ENCODE data around the gene NLRP3. TPM values are rescaled to one million over a fixed set of nuclear protein-coding genes. Genes with fewer than 3 reads are reported as not detected.

Gene NLRP3
- total and polyA plus RNA-seq, 9 of the 15 experiments (the other 6 are each of a cell fraction or from before 2014, with no cell fraction given) = not detected

DNA sequence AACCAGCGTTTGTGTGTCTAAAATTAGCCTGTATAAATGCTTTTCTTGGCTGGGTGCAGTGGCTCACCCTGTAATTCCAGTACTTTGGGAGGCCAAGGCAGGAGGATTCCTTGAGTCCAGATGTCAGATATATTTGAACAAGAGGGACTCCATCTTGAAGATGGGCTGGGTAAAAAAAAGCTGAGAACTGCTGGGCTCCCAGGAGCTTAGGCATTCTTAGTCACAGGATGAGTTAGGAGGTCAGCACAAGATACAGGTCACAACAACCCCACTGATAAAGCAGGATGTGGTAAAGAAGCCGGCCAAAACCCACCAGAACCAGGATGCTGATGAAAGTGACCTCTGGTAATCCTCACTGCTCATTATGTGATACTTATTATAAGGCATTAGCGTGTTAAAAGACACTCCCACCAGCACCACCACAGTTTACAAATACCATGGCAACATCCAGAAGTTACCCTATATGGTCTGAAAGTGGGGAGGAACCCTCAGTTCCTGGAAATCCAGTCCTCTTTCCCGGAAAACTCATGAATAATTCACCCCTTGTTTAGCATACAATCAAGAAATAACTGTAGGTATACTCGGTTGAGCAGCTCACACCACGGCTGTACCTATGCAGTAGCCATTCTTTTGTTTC lies 48.1 kb upstream of the NLRP3 start (continued):
- TF ChIP-seq, protein P1, sequence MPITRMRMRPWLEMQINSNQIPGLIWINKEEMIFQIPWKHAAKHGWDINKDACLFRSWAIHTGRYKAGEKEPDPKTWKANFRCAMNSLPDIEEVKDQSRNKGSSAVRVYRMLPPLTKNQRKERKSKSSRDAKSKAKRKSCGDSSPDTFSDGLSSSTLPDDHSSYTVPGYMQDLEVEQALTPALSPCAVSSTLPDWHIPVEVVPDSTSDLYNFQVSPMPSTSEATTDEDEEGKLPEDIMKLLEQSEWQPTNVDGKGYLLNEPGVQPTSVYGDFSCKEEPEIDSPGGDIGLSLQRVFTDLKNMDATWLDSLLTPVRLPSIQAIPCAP (CRISPR knock-in tag; IDR thresholded peaks at IDR 0.05; ENCODE audit: borderline replicate concordance) = no peak
- TF ChIP-seq ZNF165 (CRISPR knock-in tag; IDR thresholded peaks at IDR 0.05; ENCODE audit: borderline replicate concordance) = peak; percentile 97
- TF ChIP-seq, protein P2, sequence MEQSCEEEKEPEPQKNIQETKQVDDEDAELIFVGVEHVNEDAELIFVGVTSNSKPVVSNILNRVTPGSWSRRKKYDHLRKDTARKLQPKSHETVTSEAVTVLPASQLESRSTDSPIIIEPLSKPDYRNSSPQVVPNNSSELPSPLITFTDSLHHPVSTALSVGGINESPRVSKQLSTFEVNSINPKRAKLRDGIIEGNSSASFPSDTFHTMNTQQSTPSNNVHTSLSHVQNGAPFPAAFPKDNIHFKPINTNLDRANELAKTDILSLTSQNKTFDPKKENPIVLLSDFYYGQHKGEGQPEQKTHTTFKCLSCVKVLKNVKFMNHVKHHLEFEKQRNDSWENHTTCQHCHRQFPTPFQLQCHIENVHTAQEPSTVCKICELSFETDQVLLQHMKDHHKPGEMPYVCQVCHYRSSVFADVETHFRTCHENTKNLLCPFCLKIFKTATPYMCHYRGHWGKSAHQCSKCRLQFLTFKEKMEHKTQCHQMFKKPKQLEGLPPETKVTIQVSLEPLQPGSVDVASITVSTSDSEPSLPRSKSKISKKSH (CRISPR knock-in tag; IDR thresholded peaks at IDR 0.05) = 0 out of 2 replicates have a peak, but pooled peaks have one; percentile 60
- TF ChIP-seq NBN (IDR thresholded peaks at IDR 0.05; ENCODE audit: low read depth) = no peak
- peak; percentile 99 for TF ChIP-seq ZNF644 (tag; IDR thresholded peaks at IDR 0.05; ENCODE audit: low read depth)
- TF ChIP-seq POLR2AphosphoS2 (IDR thresholded peaks at IDR 0.05; ENCODE audit: low read length) = no peak
- TF ChIP-seq ZNF217 (CRISPR knock-in tag; IDR thresholded peaks at IDR 0.05) = no peak
- TF ChIP-seq, protein P3, sequence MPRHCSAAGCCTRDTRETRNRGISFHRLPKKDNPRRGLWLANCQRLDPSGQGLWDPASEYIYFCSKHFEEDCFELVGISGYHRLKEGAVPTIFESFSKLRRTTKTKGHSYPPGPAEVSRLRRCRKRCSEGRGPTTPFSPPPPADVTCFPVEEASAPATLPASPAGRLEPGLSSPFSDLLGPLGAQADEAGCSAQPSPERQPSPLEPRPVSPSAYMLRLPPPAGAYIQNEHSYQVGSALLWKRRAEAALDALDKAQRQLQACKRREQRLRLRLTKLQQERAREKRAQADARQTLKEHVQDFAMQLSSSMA (CRISPR knock-in tag; IDR thresholded peaks at IDR 0.05) = peak; percentile 92
- TF ChIP-seq ILF3 (IDR thresholded peaks at IDR 0.05; ENCODE audit: borderline replicate concordance) = no peak
- no peak for TF ChIP-seq FUS (optimal IDR thresholded peaks at IDR 0.05; ENCODE audit: low read depth, low read length)
- TF ChIP-seq NEUROD1 (IDR thresholded peaks at IDR 0.05; ENCODE audit: borderline replicate concordance, low read depth, low read length, partially characterized antibody) = peak; percentile 23
- TF ChIP-seq, protein P4, sequence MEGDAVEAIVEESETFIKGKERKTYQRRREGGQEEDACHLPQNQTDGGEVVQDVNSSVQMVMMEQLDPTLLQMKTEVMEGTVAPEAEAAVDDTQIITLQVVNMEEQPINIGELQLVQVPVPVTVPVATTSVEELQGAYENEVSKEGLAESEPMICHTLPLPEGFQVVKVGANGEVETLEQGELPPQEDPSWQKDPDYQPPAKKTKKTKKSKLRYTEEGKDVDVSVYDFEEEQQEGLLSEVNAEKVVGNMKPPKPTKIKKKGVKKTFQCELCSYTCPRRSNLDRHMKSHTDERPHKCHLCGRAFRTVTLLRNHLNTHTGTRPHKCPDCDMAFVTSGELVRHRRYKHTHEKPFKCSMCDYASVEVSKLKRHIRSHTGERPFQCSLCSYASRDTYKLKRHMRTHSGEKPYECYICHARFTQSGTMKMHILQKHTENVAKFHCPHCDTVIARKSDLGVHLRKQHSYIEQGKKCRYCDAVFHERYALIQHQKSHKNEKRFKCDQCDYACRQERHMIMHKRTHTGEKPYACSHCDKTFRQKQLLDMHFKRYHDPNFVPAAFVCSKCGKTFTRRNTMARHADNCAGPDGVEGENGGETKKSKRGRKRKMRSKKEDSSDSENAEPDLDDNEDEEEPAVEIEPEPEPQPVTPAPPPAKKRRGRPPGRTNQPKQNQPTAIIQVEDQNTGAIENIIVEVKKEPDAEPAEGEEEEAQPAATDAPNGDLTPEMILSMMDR (IDR thresholded peaks at IDR 0.05 in 2 of 3, conservative IDR thresholded peaks at IDR 0.05 in 1 of 3; ENCODE audit: insufficient read depth in 2 of 3, low read depth in 1 of 3, low read length in 3 of 3) = no peak
- peak; percentile 30; the same call in 1 of the 2 replicates for TF ChIP-seq CBFA2T3 (IDR thresholded peaks at IDR 0.05)
- no peak for TF ChIP-seq CBX3 (IDR thresholded peaks at IDR 0.05; ENCODE audit: borderline replicate concordance in 1 of 2, low read length in 2 of 2)
- TF ChIP-seq SP1 (CRISPR knock-in tag; IDR thresholded peaks at IDR 0.05) = no peak
- TF ChIP-seq STAT5B (CRISPR knock-in tag; IDR thresholded peaks at IDR 0.05) = peak; percentile 81
- peak; percentile 91 for TF ChIP-seq ZNF23 (CRISPR knock-in tag; IDR thresholded peaks at IDR 0.05)
- TF ChIP-seq, protein P5, sequence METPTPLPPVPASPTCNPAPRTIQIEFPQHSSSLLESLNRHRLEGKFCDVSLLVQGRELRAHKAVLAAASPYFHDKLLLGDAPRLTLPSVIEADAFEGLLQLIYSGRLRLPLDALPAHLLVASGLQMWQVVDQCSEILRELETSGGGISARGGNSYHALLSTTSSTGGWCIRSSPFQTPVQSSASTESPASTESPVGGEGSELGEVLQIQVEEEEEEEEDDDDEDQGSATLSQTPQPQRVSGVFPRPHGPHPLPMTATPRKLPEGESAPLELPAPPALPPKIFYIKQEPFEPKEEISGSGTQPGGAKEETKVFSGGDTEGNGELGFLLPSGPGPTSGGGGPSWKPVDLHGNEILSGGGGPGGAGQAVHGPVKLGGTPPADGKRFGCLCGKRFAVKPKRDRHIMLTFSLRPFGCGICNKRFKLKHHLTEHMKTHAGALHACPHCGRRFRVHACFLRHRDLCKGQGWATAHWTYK (CRISPR knock-in tag; IDR thresholded peaks at IDR 0.05) = peak; percentile 100
- TF ChIP-seq MCM5 (IDR thresholded peaks at IDR 0.05; ENCODE audit: low read depth) = no peak
- TF ChIP-seq RBM17 (IDR thresholded peaks at IDR 0.05; ENCODE audit: borderline replicate concordance, low read depth, low read length) = no peak
- TF ChIP-seq PHB2 (IDR thresholded peaks at IDR 0.05; ENCODE audit: low read depth) = no peak
- peak; percentile 95 for TF ChIP-seq ZNF695 (CRISPR knock-in tag; IDR thresholded peaks at IDR 0.05)
- TF ChIP-seq GTF2F1 (IDR thresholded peaks at IDR 0.05; ENCODE audit: low read depth, low read length) = no peak
- no peak for TF ChIP-seq ARNT (IDR thresholded peaks at IDR 0.05)

Data from K562 (cell line).